HG02938 (cell line): Measurements from ENCODE around the gene AIFM2.
"Not testable (repeated sequence)": the region's sequence is repeated elsewhere in the genome, so short reads cannot be mapped to it uniquely, and the experiment has no call there.

Experiments used
- ATAC-seq: cut with Tn5 transposase; IDR thresholded peaks from one replicate; pipeline ENCODE4 v1.9.1; 2021; ENCODE audit warnings: mild to moderate bottlenecking, moderate library complexity; ENCODE audit not compliant: unreplicated experiment

AIFM2 gene

GRCh38 chr10:70132098-70133029, at the start of gene AIFM2:
Gene AIFM2 (minus strand): TSS chr10:70132825. CDS start chr10:70124084, 8,741 bp downstream.
- ATAC-seq = peak; percentile 76

GRCh38 chr10:70179209-70179608, 46.6 kb upstream of the AIFM2 start:
- ATAC-seq = not testable (repeated sequence)

- ATAC-seq = no peak
Observed at GRCh38 chr10:70178139-70178725, 45.6 kb upstream of the AIFM2 start.

GRCh38 chr10:70176441-70176840, 43.8 kb upstream of the AIFM2 start:
- no peak for ATAC-seq

GRCh38 chr10:70175516-70175915, 42.9 kb upstream of the AIFM2 start:
- no peak for ATAC-seq

GRCh38 chr10:70174058-70174741, 41.6 kb upstream of the AIFM2 start:
- ATAC-seq = no peak

GRCh38 chr10:70169649-70170364, 37.2 kb upstream of the AIFM2 start:
- peak; percentile 10 for ATAC-seq

GRCh38 chr10:70169011-70169410, 36.4 kb upstream of the AIFM2 start:
- ATAC-seq = no peak

- ATAC-seq = no peak
Observed at GRCh38 chr10:70167246-70167645, 34.6 kb upstream of the AIFM2 start.

GRCh38 chr10:70166394-70166793, 33.8 kb upstream of the AIFM2 start:
- ATAC-seq = no peak

GRCh38 chr10:70164163-70164562, 31.5 kb upstream of the AIFM2 start:
- ATAC-seq = no peak

- ATAC-seq = no peak
Observed at GRCh38 chr10:70163448-70163847, 30.8 kb upstream of the AIFM2 start.

GRCh38 chr10:70162892-70163201, 30.2 kb upstream of the AIFM2 start:
- peak; percentile 79 for ATAC-seq

GRCh38 chr10:70162151-70162891, 29.7 kb upstream of the AIFM2 start:
- peak; percentile 22 for ATAC-seq

- no peak for ATAC-seq
Observed at GRCh38 chr10:70160798-70161197, 28.2 kb upstream of the AIFM2 start.

- not testable (repeated sequence) for ATAC-seq
Observed at GRCh38 chr10:70159366-70159765, 26.7 kb upstream of the AIFM2 start.

- ATAC-seq = no peak
Observed at GRCh38 chr10:70158113-70158512, 25.5 kb upstream of the AIFM2 start.

- no peak for ATAC-seq
Observed at GRCh38 chr10:70155255-70155838, 22.7 kb upstream of the AIFM2 start.

GRCh38 chr10:70148516-70148915, 15.9 kb upstream of the AIFM2 start:
- ATAC-seq = no peak

GRCh38 chr10:70147259-70147625, 14.6 kb upstream of the AIFM2 start:
- ATAC-seq = no peak
